SH-SY5Y (cell line): ENCODE measurements around the gene ELFN2.

Experiments
- GATA2 ChIP-seq: IDR thresholded peaks from 2 replicates; pipeline ENCODE4 v1.6.1; 2011; ENCODE audit warnings: mild to moderate bottlenecking, low read depth, low read length
- GATA3 ChIP-seq: IDR thresholded peaks from 2 replicates; pipeline ENCODE4 v1.6.1; 2011; ENCODE audit warnings: low read depth, mild to moderate bottlenecking, low read length, moderate library complexity

DNA sequence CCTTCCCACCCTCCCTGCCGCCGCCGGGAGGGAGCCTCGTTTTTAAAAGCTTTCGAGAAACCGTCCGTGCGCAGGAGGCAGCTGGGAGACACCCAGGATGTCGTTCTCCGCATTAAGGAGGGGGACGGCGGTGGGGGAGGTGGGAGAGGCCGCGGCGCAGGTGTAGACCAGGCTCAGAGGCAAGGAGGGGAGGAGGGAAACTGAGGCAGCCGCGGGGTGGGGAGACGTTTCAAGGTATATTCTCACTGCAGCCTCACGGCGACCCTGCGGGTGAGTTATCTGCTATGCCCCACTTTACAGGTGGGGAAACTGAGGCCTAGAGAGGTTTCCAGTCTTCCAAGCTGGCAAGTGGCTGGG lies 102.3 kb downstream of the ELFN2 start:
- TF ChIP-seq GATA2 = no peak
- no peak for TF ChIP-seq GATA3
